IMR-90 (cell line): ENCODE results near the gene ARMC10. TPM values are rescaled to one million over a fixed set of nuclear protein-coding genes. Genes with fewer than 3 reads are reported as not detected.

Experiments used
- ATAC-seq: fragments of 200-7000 bp; cut with Tn5 transposase; 2 replicates; pipeline ENCODE4 v1.9.1; 2020; ENCODE audit warnings: low read depth, mild to moderate bottlenecking, moderate library complexity
- BruUV-seq: library from RNA; stranded (reverse); fragments of 400-500 nt; replicated peaks from 2 replicates; lab custom pipeline; 2021; lab: Mats Ljungman, UMichigan
- CTCF ChIA-PET: fragments of 300-600 bp; formaldehyde crosslinking; extraction: SDS; loops from one replicate; lab custom pipeline; 2021; ENCODE audit warnings: antibody characterized with exemption; lab: Yijun Ruan, JAX
- POLR2A ChIA-PET: fragments of 300-600 bp; sonication (Branson Sonifier 250); formaldehyde crosslinking; loops from one replicate; lab custom pipeline; 2022; ENCODE audit warnings: antibody characterized with exemption; ENCODE audit not compliant: unreplicated experiment; lab: Charles Lee
- DNase-seq: peaks from one replicate; pipeline ENCODE4 v3.0.0; 2013
- H2AFZ ChIP-seq: replicated peaks from 2 replicates; pipeline ENCODE3; 2013; ENCODE audit warnings: low read length, mild to moderate bottlenecking; ENCODE audit not compliant: poor library complexity
- H2AK5ac ChIP-seq: 2 replicates; pipeline ENCODE4 v1.6.1; 2013; ENCODE audit warnings: low read depth, low read length, inconsistent platforms
- H2AK9ac ChIP-seq: replicated peaks from 2 replicates; pipeline ENCODE3; 2013; ENCODE audit warnings: mild to moderate bottlenecking, low read depth, low read length, moderate library complexity; ENCODE audit not compliant: poor library complexity
- H2BK120ac ChIP-seq: 2 replicates; pipeline ENCODE4 v1.6.1; 2013; ENCODE audit warnings: low read depth, low read length, inconsistent platforms
- H2BK15ac ChIP-seq: 3 replicates; pipeline ENCODE4 v1.6.1; 2013; ENCODE audit warnings: low read depth, low read length, inconsistent platforms
- H2BK20ac ChIP-seq: 2 replicates; pipeline ENCODE4 v1.6.1; 2013; ENCODE audit warnings: low read depth, mild to moderate bottlenecking, inconsistent platforms, low read length, moderate library complexity
- H2BK5ac ChIP-seq: 2 replicates; pipeline ENCODE4 v1.6.1; 2013; ENCODE audit warnings: mild to moderate bottlenecking, low read depth, low read length, inconsistent platforms; ENCODE audit not compliant: poor library complexity, severe bottlenecking
- H3K14ac ChIP-seq: replicated peaks from 2 replicates; pipeline ENCODE4 v1.6.1; 2013; ENCODE audit warnings: low read depth, low read length, inconsistent platforms
- H3K18ac ChIP-seq: 2 replicates; pipeline ENCODE4 v1.6.1; 2013; ENCODE audit warnings: low read depth, low read length, control low read depth
- H3K23ac ChIP-seq: 2 replicates; pipeline ENCODE4 v1.6.1; 2013; ENCODE audit warnings: low read depth, low read length, inconsistent platforms
- H3K27ac ChIP-seq: 2 replicates; pipeline ENCODE4 v1.5.1; 2013; ENCODE audit warnings: mild to moderate bottlenecking, control low read depth, low read length; ENCODE audit not compliant: insufficient read depth
- H3K27me3 ChIP-seq: 2 replicates; pipeline ENCODE4 v1.6.1; 2013; ENCODE audit warnings: low read length; ENCODE audit not compliant: control insufficient read depth, insufficient read depth
- H3K36me3 ChIP-seq: 2 replicates; pipeline ENCODE4 v1.6.1; 2013; ENCODE audit warnings: low read length, mixed read lengths; ENCODE audit not compliant: control insufficient read depth, insufficient read depth
- H3K4ac ChIP-seq: 2 replicates; pipeline ENCODE4 v1.6.1; 2013; ENCODE audit warnings: low read depth, low read length, inconsistent platforms
- H3K4me1 ChIP-seq: 2 replicates; pipeline ENCODE4 v1.6.1; 2013; ENCODE audit warnings: low read length, mixed read lengths; ENCODE audit not compliant: control insufficient read depth, insufficient read depth
- H3K4me2 ChIP-seq: 2 replicates; pipeline ENCODE4 v1.6.1; 2013; ENCODE audit warnings: low read depth, mild to moderate bottlenecking, control low read depth, low read length, moderate library complexity
- H3K4me3 ChIP-seq: 2 replicates; pipeline ENCODE4 v1.5.1; 2013; ENCODE audit warnings: low read depth, mild to moderate bottlenecking, control low read depth, low read length, moderate library complexity; ENCODE audit not compliant: insufficient read depth
- H3K56ac ChIP-seq: 2 replicates; pipeline ENCODE4 v1.6.1; 2013; ENCODE audit warnings: low read length, inconsistent platforms; ENCODE audit not compliant: insufficient read depth; ENCODE audit errors: extremely low read depth
- H3K79me1 ChIP-seq, 2 experiments: 2 replicates each; pipeline ENCODE4 v1.6.1; 2013; ENCODE audit warnings: low read length in 2 of 2, inconsistent platforms in 1 of 2, low read depth in 1 of 2
- H3K9ac ChIP-seq: 2 replicates; pipeline ENCODE4 v1.6.1; 2013; ENCODE audit warnings: low read depth, low read length, control low read depth
- H3K9me1 ChIP-seq: 2 replicates; pipeline ENCODE4 v1.6.1; 2013; ENCODE audit warnings: low read length, inconsistent platforms; ENCODE audit not compliant: insufficient read depth
- H3K9me3 ChIP-seq: 2 replicates; pipeline ENCODE4 v1.6.1; 2013; ENCODE audit warnings: low read length; ENCODE audit not compliant: control insufficient read depth, insufficient read depth
- H4K20me1 ChIP-seq: 2 replicates; pipeline ENCODE4 v1.6.1; 2013; ENCODE audit warnings: low read length, inconsistent platforms; ENCODE audit not compliant: insufficient read depth
- H4K5ac ChIP-seq: 2 replicates; pipeline ENCODE4 v1.6.1; 2013; ENCODE audit warnings: mild to moderate bottlenecking, low read depth, low read length, control low read depth
- H4K8ac ChIP-seq, 2 experiments: 2 replicates each; pipeline ENCODE4 v1.6.1; 2013; ENCODE audit warnings: low read depth in 2 of 2, low read length in 2 of 2, control low read depth in 1 of 2, inconsistent platforms in 1 of 2
- H4K91ac ChIP-seq: 2 replicates; pipeline ENCODE4 v1.6.1; 2013; ENCODE audit warnings: low read depth, low read length, inconsistent platforms; ENCODE audit not compliant: insufficient read depth
- BHLHE40 ChIP-seq: fragments of 150-350 bp; IDR thresholded peaks from 2 replicates; pipeline ENCODE4 v1.6.1; 2016; ENCODE audit warnings: mild to moderate bottlenecking, low read depth, low read length
- CEBPB ChIP-seq: IDR thresholded peaks from 2 replicates; pipeline ENCODE4 v1.6.1; 2012; ENCODE audit warnings: low read depth, low read length, improper control_type of control experiment
- CHD1 ChIP-seq: IDR thresholded peaks from 2 replicates; pipeline ENCODE4 v1.6.1; 2012; ENCODE audit warnings: low read depth, low read length, improper control_type of control experiment
- FOS ChIP-seq: fragments of 150-350 bp; IDR thresholded peaks from 2 replicates; pipeline ENCODE4 v1.6.1; 2016; ENCODE audit warnings: low read depth, low read length
- MAFK ChIP-seq: IDR thresholded peaks from 2 replicates; pipeline ENCODE4 v1.6.1; 2012; ENCODE audit warnings: low read depth, low read length, improper control_type of control experiment
- MAZ ChIP-seq: IDR thresholded peaks from 2 replicates; pipeline ENCODE4 v1.6.1; 2012; ENCODE audit warnings: low read depth, mild to moderate bottlenecking, low read length, improper control_type of control experiment, moderate library complexity, borderline replicate concordance
- MXI1 ChIP-seq: IDR thresholded peaks from 2 replicates; pipeline ENCODE4 v1.6.1; 2012; ENCODE audit warnings: low read depth, mild to moderate bottlenecking, low read length, moderate library complexity, borderline replicate concordance
- NFE2L2 ChIP-seq: fragments of 150-350 bp; IDR thresholded peaks from 2 replicates; pipeline ENCODE4 v1.6.1; 2016; ENCODE audit warnings: low read depth, mild to moderate bottlenecking, low read length
- RAD21 ChIP-seq: IDR thresholded peaks from 2 replicates; pipeline ENCODE4 v1.6.1; 2012; ENCODE audit warnings: low read length, improper control_type of control experiment
- RCOR1 ChIP-seq: IDR thresholded peaks from 2 replicates; pipeline ENCODE4 v1.6.1; 2012; ENCODE audit warnings: mild to moderate bottlenecking, low read length, improper control_type of control experiment; ENCODE audit not compliant: insufficient replicate concordance
- RFX5 ChIP-seq: IDR thresholded peaks from 2 replicates; pipeline ENCODE4 v1.8.0; 2012; ENCODE audit warnings: low read depth, mild to moderate bottlenecking, low read length, moderate library complexity
- SMC3 ChIP-seq: fragments of 150-350 bp; IDR thresholded peaks from 2 replicates; pipeline ENCODE4 v1.6.1; 2016; ENCODE audit warnings: low read depth, mild to moderate bottlenecking, antibody characterized with exemption, low read length, moderate library complexity
- WGBS, 2 experiments: methylation state at CpG; one replicate each; pipeline versions ENCODE4 v1.1.5 to v1.1.7; 2013; ENCODE audit warnings: missing lambda C conversion rate in 2 of 2; ENCODE audit not compliant: insufficient read length in 1 of 2; ENCODE audit errors: extremely low coverage in 2 of 2; 5-methylcytosine and 5-hydroxymethylcytosine counted together
- dilution Hi-C: fragments of 300-500 bp; cut with HindIII; formaldehyde crosslinking; loops from one replicate; pipeline ENCODE4 v1.14.3; 2018; ENCODE audit warnings: low sequenced_read_pairs; ENCODE audit not compliant: unreplicated experiment
- in situ Hi-C: fragments of 300-500 bp; cut with MboI; formaldehyde crosslinking; loops from 3 replicates; pipeline ENCODE4 v1.14.3; 2019; ENCODE audit warnings: low sequenced_read_pairs, inconsistent platforms, mixed read lengths
- intact Hi-C: fragments of 100-400 bp; cut with micrococcal nuclease; formaldehyde crosslinking; loops from 2 replicates; pipeline ENCODE4 v1.10.0; 2022
- polyA plus RNA-seq, 3 experiments: library from polyadenylated mRNA; depleted of rRNA; stranded (reverse); fragments of >200 nt; gene quantifications; 2 replicates each; pipeline ENCODE4 v1.2.3, GENCODE V29; 2012; ENCODE audit warnings: low replicate concordance in 1 of 3
- total RNA-seq: library from RNA; depleted of rRNA; stranded (reverse); fragments of >200 nt; gene quantifications from 2 replicates; pipeline ENCODE4 v1.2.3, GENCODE V29; 2012
- TF ChIP-seq, protein P1 (sequence below): conservative IDR thresholded peaks from 2 replicates; pipeline ENCODE4 v1.5.1; 2012; ENCODE audit warnings: mild to moderate bottlenecking, low read depth, low read length, improper control_type of control experiment
- TF ChIP-seq, protein P2 (sequence below): fragments of 150-350 bp; IDR thresholded peaks from 2 replicates; pipeline ENCODE4 v1.6.1; 2017; ENCODE audit warnings: mild to moderate bottlenecking, antibody characterized with exemption, low read length, low read depth
- TF ChIP-seq, protein P3 (sequence below): fragments of 150-350 bp; IDR thresholded peaks from 2 replicates; pipeline ENCODE4 v1.6.1; 2016; ENCODE audit warnings: low read depth, mild to moderate bottlenecking, low read length, moderate library complexity, borderline replicate concordance

Gene ARMC10
- total and polyA plus RNA-seq, 2 of the 4 experiments (the other 2 are of a cell fraction) = 17.4 to 21.0 TPM

DNA sequence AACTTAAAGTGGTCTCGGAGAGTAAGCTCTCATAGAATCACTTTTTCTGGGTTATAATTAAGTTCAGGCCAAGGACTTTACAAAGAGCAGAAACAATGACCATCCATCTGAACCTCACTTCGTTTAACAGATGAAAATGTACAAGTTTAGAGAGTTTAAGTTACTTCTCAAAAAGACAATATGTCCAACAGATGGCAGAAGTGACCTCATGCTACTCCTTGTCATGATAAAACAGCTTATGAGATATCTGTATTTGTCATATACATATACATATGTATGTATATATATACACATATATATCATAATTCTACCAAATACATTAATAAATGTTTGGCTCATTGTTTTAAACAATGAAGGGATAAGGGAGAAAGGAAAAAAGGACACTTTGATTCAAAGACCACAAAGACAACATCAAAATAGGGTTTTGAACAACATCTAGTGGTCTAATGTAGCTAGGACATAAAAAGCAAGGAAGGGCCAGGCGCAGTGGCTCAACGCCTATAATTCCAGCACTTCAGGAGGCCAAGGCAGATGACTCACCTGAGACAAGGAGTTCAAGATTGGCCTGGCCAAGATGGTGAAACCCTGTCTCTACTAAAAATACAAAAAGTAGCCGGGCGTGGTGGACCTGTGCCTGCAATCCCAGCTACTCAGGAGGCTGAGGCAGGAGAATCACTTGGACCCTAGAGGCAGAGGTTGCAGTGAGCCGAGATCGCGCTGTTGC is 56.1 kb downstream of the ARMC10 start:
- Histone ChIP-seq H3K4me1 (peaks cover 1% of the 10 kb centered on the region; the same call in 1 of the 2 replicates), H3K23ac (no peak overlapping the region), H2BK5ac (no peak overlapping the region), H3K36me3 (peaks cover 2% of the 10 kb centered on the region; the same call in 1 of the 2 replicates), H3K27ac (no peak overlapping the region), H4K8ac (no peak overlapping the region), H2AK5ac (no peak overlapping the region), H3K18ac (no peak overlapping the region), H3K14ac (no peak overlapping the region), H3K9me3 (no peaks in the 10 kb centered on the region), H2BK120ac (no peak overlapping the region), H2AFZ (no peak overlapping the region), H3K4me2 (no peak overlapping the region), H3K4me3 (no peak overlapping the region), H3K27me3 (no peaks in the 10 kb centered on the region), H3K4ac (no peak overlapping the region), H4K91ac (no peak overlapping the region), H4K20me1 (0 out of 2 replicates have a peak, but pooled peaks cover 3% of the 10 kb centered on the region), H2BK15ac (no peak overlapping the region), H3K79me1 (peaks cover 0 to 2% of the 10 kb centered on the region in 2 experiments; a peak in 1 of 4 replicates), H3K9me1 (peaks cover 9% of the 10 kb centered on the region; the same call in 1 of the 2 replicates), H3K56ac (no peak overlapping the region), H3K9ac (no peak overlapping the region), H2AK9ac (no peak overlapping the region), H4K5ac (no peak overlapping the region), H2BK20ac (no peak overlapping the region)
- DNase-seq (no peak), ATAC-seq (no peak)
- intact Hi-C loops = no loop called here
- in situ Hi-C loops = no loop called here
- ChIA-PET POLR2A (no interaction called here), CTCF (no interaction called here)
- dilution Hi-C loops = no loop called here
- BruUV-seq = no TSS peak
- WGBS, 2 experiments = 80% methylated on average over 3 of the region's 9 CpGs; no CpG with 5 or more reads in 1 of the 2 experiments
- TF ChIP-seq MXI1 (no peak), FOS (no peak), BHLHE40 (no peak), CEBPB (no peak), MAZ (no peak), SMC3 (no peak), MAFK (no peak), CHD1 (no peak), RCOR1 (no peak), RFX5 (no peak), NFE2L2 (no peak), RAD21 (no peak)
- TF ChIP-seq, protein P1, sequence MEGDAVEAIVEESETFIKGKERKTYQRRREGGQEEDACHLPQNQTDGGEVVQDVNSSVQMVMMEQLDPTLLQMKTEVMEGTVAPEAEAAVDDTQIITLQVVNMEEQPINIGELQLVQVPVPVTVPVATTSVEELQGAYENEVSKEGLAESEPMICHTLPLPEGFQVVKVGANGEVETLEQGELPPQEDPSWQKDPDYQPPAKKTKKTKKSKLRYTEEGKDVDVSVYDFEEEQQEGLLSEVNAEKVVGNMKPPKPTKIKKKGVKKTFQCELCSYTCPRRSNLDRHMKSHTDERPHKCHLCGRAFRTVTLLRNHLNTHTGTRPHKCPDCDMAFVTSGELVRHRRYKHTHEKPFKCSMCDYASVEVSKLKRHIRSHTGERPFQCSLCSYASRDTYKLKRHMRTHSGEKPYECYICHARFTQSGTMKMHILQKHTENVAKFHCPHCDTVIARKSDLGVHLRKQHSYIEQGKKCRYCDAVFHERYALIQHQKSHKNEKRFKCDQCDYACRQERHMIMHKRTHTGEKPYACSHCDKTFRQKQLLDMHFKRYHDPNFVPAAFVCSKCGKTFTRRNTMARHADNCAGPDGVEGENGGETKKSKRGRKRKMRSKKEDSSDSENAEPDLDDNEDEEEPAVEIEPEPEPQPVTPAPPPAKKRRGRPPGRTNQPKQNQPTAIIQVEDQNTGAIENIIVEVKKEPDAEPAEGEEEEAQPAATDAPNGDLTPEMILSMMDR = no peak
- TF ChIP-seq, protein P2, sequence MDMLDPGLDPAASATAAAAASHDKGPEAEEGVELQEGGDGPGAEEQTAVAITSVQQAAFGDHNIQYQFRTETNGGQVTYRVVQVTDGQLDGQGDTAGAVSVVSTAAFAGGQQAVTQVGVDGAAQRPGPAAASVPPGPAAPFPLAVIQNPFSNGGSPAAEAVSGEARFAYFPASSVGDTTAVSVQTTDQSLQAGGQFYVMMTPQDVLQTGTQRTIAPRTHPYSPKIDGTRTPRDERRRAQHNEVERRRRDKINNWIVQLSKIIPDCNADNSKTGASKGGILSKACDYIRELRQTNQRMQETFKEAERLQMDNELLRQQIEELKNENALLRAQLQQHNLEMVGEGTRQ = no peak
- TF ChIP-seq, protein P3, sequence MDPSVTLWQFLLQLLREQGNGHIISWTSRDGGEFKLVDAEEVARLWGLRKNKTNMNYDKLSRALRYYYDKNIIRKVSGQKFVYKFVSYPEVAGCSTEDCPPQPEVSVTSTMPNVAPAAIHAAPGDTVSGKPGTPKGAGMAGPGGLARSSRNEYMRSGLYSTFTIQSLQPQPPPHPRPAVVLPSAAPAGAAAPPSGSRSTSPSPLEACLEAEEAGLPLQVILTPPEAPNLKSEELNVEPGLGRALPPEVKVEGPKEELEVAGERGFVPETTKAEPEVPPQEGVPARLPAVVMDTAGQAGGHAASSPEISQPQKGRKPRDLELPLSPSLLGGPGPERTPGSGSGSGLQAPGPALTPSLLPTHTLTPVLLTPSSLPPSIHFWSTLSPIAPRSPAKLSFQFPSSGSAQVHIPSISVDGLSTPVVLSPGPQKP = no peak
